Lower leg skin (tissue), 4 donors: ENCODE results near the gene MT2A. TPM values are rescaled to one million over a fixed set of nuclear protein-coding genes. Genes with fewer than 3 reads are reported as not detected.

ENCODE experiments used
- DNase-seq, 2 donors: peaks; one replicate each; pipeline ENCODE4 v3.0.0-alpha.2; 2019; ENCODE audit warnings: low spot score in 2 of 2
- H3K4me3 ChIP-seq: fragments of 200-600 bp; sonication (generic); 2 replicates; pipeline ENCODE4 v1.5.1; 2017; ENCODE audit warnings: mild to moderate bottlenecking, low read depth; ENCODE audit not compliant: poor library complexity, severe bottlenecking
- POLR2A ChIP-seq, 2 donors: fragments of 450-650 bp; IDR thresholded peaks; one replicate each; pipeline ENCODE4 v1.6.1; 2016 to 2017; ENCODE audit warnings: antibody characterized with exemption in 2 of 2, mild to moderate bottlenecking in 1 of 2, moderate library complexity in 1 of 2
- WGBS, 2 donors: methylation state at CpG; one replicate each; pipeline ENCODE4 v1.1.5; 2018; 5-methylcytosine and 5-hydroxymethylcytosine counted together
- intact Hi-C: fragments of 100-400 bp; cut with DNase I; formaldehyde crosslinking; loops from one replicate; pipeline ENCODE4 v1.15.0; 2023; ENCODE audit warnings: low total_unique reads
- total RNA-seq, 4 donors: library from RNA; depleted of rRNA; stranded (reverse); fragments of >200 nt; gene quantifications; one replicate each; pipeline ENCODE4 v1.1.0, GENCODE V29; 2016
- TF ChIP-seq, protein P1 (sequence below), 3 donors: fragments of 450-650 bp; IDR thresholded peaks; one replicate each; pipeline ENCODE4 v1.5.1; 2016; ENCODE audit warnings: antibody characterized with exemption in 3 of 3, mild to moderate bottlenecking in 3 of 3, moderate library complexity in 2 of 3

MT2A gene
- total RNA-seq, 4 donors from 2014 or later = 35.8 to 190 (median 135) TPM

DNA sequence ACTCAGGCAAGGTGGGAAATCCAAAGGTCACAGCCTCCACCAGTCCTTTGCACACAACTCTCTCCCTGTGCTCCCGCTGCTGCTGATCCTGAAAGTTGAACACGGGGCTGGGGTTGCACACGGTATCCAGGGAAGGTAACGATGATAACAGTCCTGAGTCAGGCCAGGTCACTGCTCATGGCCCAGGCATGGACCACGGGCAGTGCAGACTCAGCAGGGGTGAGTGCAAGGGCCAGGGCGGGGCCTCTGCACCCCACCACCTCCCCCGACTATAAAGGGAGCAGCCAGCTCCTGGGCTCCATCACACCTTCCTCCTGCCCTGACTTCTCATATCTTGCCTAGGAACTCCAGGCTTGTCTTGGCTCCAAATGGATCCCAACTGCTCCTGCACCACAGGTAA lies 43.2 kb downstream of the MT2A start, which contains the start of gene MT1B:
Gene MT1B, plus strand, starts transcription at position 301 of the 400 bp plus-strand sequence. Its CDS starts 68 bp downstream, at position 369.
- no peak for TF ChIP-seq POLR2A (IDR thresholded peaks at IDR 0.05)
- TF ChIP-seq, protein P1, sequence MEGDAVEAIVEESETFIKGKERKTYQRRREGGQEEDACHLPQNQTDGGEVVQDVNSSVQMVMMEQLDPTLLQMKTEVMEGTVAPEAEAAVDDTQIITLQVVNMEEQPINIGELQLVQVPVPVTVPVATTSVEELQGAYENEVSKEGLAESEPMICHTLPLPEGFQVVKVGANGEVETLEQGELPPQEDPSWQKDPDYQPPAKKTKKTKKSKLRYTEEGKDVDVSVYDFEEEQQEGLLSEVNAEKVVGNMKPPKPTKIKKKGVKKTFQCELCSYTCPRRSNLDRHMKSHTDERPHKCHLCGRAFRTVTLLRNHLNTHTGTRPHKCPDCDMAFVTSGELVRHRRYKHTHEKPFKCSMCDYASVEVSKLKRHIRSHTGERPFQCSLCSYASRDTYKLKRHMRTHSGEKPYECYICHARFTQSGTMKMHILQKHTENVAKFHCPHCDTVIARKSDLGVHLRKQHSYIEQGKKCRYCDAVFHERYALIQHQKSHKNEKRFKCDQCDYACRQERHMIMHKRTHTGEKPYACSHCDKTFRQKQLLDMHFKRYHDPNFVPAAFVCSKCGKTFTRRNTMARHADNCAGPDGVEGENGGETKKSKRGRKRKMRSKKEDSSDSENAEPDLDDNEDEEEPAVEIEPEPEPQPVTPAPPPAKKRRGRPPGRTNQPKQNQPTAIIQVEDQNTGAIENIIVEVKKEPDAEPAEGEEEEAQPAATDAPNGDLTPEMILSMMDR (IDR thresholded peaks at IDR 0.05) = no peak
- no peak within 1 kb of the TSS for H3K4me3 ChIP-seq
- WGBS, 2 donors = 76 to 77% methylated on average over 7 of the region's 7 CpGs
- intact Hi-C loops = no loop called here
- DNase-seq = no peak

GRCh38 chr16:56652600-56652999 lies 44.2 kb downstream of the MT2A start:
- WGBS, 2 donors = 23 to 44% methylated on average over 1 of the region's 1 CpG
- intact Hi-C loops = no loop called here
- DNase-seq = no peak
- no peak overlapping the region for H3K4me3 ChIP-seq
- TF ChIP-seq, protein P1 (IDR thresholded peaks at IDR 0.05) = no peak
- TF ChIP-seq POLR2A (IDR thresholded peaks at IDR 0.05) = no peak

DNA sequence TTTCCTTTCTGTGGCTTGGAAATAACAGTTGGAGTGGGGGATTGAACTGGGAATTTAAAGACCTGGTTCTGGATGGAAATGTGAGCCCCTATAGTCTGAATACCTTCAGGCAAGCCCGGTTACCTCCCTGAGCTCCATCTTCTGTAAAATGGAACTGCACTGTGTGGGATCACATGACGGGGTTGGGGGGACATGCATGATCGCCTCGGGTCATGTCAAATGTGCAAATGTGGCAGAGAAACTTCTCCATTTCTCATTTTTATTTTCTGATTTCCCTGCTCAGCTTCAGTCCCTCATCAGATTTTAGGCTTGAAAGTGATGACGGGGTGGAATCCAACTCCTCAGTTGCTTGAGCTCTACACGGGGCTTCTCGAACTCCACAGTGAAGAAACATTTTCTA lies 44.8 kb downstream of the MT2A start:
- no peak overlapping the region for H3K4me3 ChIP-seq
- TF ChIP-seq, protein P1 (IDR thresholded peaks at IDR 0.05) = no peak
- no peak for TF ChIP-seq POLR2A (IDR thresholded peaks at IDR 0.05)
- DNase-seq = no peak
- intact Hi-C loops = no loop called here
- 79 to 84% methylated on average over 7 of the region's 7 CpGs for WGBS, 2 donors

DNA sequence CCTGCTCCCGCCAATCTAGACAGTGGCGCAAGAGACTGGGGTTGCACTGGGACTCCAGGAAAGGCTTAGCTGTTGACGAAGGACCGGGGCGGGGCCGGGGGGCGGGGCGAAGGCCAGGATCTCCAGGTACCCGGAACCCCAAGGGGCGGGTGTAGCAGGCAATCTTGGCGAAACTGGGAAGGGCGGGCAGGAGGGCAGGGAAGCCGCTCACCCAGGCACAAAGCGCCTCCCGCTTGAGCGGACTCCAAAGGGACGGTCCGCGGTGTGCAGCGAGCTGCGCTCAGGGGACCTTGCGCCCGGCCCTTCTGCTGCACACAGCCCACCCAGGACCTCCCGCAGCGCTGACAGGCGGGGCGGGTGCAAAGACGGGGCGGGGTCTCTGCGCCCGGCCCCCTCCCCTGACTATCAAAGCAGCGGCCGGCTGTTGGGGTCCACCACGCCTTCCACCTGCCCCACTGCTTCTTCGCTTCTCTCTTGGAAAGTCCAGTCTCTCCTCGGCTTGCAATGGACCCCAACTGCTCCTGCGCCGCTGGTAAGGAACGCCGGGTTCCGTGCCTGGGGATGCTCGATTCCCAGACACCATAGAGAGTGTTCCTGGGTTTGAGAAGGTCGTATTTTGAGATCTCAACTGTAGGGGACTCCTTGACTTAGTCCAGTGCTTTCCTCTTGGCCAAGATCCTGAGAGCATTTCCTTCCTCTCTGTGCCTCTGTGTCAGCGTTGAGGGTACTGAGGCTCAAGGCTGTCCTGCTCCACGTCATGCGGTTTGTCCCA lies 49.4 kb downstream of the MT2A start, which contains the start of gene MT1F:
Gene MT1F, plus strand, starts transcription at position 405 of the 772 bp plus-strand sequence. Its CDS starts 100 bp downstream, at position 505.
- peak within 1 kb of the TSS; percentile 13 for H3K4me3 ChIP-seq
- intact Hi-C loops = no loop called here
- TF ChIP-seq, protein P1 (IDR thresholded peaks at IDR 0.05) = no peak
- no peak for TF ChIP-seq POLR2A (IDR thresholded peaks at IDR 0.05)
- WGBS, 2 donors = 2 to 3% methylated on average over 18 to 45 of the region's 46 CpGs
- peak; percentile 87 to 97 for DNase-seq

DNA sequence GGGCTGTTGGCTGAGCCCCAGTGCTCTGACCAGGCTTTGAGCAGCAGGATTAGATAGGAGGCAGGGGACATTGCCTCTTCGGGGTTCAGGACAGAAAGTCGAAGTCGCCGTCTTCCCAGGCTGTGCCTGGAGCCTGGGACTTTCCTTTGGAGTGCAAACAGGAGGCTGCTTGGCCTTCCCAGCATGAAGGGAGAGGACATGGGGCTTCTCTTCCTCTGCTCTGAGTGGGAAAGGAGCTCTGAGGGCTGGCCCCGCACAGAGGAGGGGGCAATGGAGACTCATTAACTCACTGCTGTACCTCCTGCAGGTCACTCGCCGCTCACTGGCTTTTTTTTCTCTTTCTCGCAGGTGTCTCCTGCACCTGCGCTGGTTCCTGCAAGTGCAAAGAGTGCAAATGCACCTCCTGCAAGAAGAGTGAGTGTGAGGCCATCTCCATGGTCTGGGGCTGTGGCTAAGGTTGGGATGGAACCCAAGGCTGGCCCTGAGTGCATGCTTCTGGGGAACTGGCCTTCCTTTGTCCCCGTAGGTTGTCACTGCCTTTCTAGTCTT lies 50.0 kb downstream of the MT2A start:
- 40 to 43% methylated on average over 10 of the region's 10 CpGs for WGBS, 2 donors
- no peak overlapping the region for H3K4me3 ChIP-seq
- TF ChIP-seq POLR2A (IDR thresholded peaks at IDR 0.05) = no peak
- TF ChIP-seq, protein P1 (IDR thresholded peaks at IDR 0.05) = no peak
- intact Hi-C loops = no loop called here
- no peak for DNase-seq

Other genes starting within 250 kb of the MT2A start
- gene AMFR, start 183.0 kb upstream of the MT2A start, total RNA-seq = 100 to 1,000 TPM in 3 of 4 donors, 10 to 100 TPM in 1; 77.3 to 149 (median 124) TPM
- 10 to 100 TPM; 39.9 to 98.6 (median 46.1) TPM for gene NUDT21, start 157.3 kb upstream of the MT2A start, total RNA-seq
- 10 to 100 TPM; 17.0 to 42.2 (median 34.6) TPM for gene OGFOD1, start 157.0 kb upstream of the MT2A start, total RNA-seq
- gene BBS2, start 88.6 kb upstream of the MT2A start, total RNA-seq = 100 to 1,000 TPM in 2 of 4 donors, 10 to 100 TPM in 2; 76.6 to 106 (median 92.4) TPM
- gene MT4, start 43.5 kb upstream of the MT2A start, total RNA-seq = 1,000 to 10,000 TPM in 1 of 4 donors, 100 to 1,000 TPM in 1, 10 to 100 TPM in 1, not detected in 1; 46.1 to 1,445 (median 937) TPM
- gene MT3, start 19.1 kb upstream of the MT2A start, total RNA-seq = 1 to 10 TPM in 1 of 4 donors, not detected in 3; 1.2 TPM
- 100 to 1,000 TPM; 140 to 437 (median 224) TPM for gene MT1E, start 17.2 kb downstream of the MT2A start, total RNA-seq
- 10 to 100 TPM; 14.1 to 29.7 (median 17.1) TPM for gene MT1M, start 24.1 kb downstream of the MT2A start, total RNA-seq
- 10 to 100 TPM in 2 of 4 donors, 1 to 10 TPM in 2; 3.7 to 23.3 (median 11.2) TPM for gene MT1A, start 30.1 kb downstream of the MT2A start, total RNA-seq
- not detected for gene MT1B, start 43.3 kb downstream of the MT2A start, total RNA-seq
- gene MT1F, start 49.4 kb downstream of the MT2A start, total RNA-seq = 10 to 100 TPM in 2 of 4 donors, 1 to 10 TPM in 2; 2.1 to 17.2 (median 8.3) TPM
- gene MT1G, start 59.5 kb downstream of the MT2A start, total RNA-seq = 10 to 100 TPM in 2 of 4 donors, 1 to 10 TPM in 1, not detected in 1; 5.6 to 46.4 (median 37.8) TPM
- 1 to 10 TPM in 2 of 4 donors, not detected in 2; 1.2 to 3.9 TPM for gene MT1H, start 61.2 kb downstream of the MT2A start, total RNA-seq
- 1,000 to 10,000 TPM; 1,041 to 3,584 (median 2,610) TPM for gene MT1X, start 73.9 kb downstream of the MT2A start, total RNA-seq
- 10 to 100 TPM; 21.0 to 40.6 (median 31.2) TPM for gene NUP93, start 121.5 kb downstream of the MT2A start, total RNA-seq